K562 (cell line): ENCODE measurements around the gene PIK3C2B. TPM values are rescaled to one million over a fixed set of nuclear protein-coding genes. Genes with fewer than 3 reads are reported as not detected.

Source experiments
- ATAC-seq: fragments of 200-7000 bp; cut with Tn5 transposase; 3 replicates; pipeline ENCODE4 v1.9.1; 2020; ENCODE audit warnings: moderate library complexity
- BruUV-seq: library from RNA; stranded (reverse); fragments of 400-500 nt; replicated peaks from 2 replicates; lab custom pipeline; 2021; lab: Mats Ljungman, UMichigan
- CTCF ChIA-PET: fragments of 300-600 bp; formaldehyde crosslinking; extraction: SDS; loops from one replicate; lab custom pipeline; 2021; ENCODE audit warnings: low intra/inter-chr PET ratio; lab: Yijun Ruan, JAX
- POLR2A ChIA-PET: fragments of 300-600, 350-650 bp; sonication (Branson Sonifier 250); formaldehyde crosslinking; extraction: SDS; loops from one replicate; lab custom pipeline; 2021; ENCODE audit warnings: antibody characterized with exemption, inconsistent platforms; lab: Yijun Ruan, JAX
- DNase-seq, 4 experiments: peaks; one replicate each; pipeline versions ENCODE4 v3.0.0 to v3.0.0-alpha.2; 2011 to 2018; ENCODE audit warnings: low spot score in 3 of 4, mixed read lengths in 3 of 4; ENCODE audit errors: extremely low read depth in 1 of 4
- FAIRE-seq: peaks from 2 replicates; lab custom pipeline; 2011; peaks lifted over from hg19 to GRCh38; lab: Jason Lieb, UNC
- H2AFZ ChIP-seq: 2 replicates; pipeline ENCODE4 v1.6.0; 2011; ENCODE audit warnings: low read depth, low read length, control low read depth, inconsistent platforms
- H3K27ac ChIP-seq: fragments of 200-600 bp; 3 replicates; pipeline ENCODE4 v1.8.0; 2011; ENCODE audit warnings: low read depth, mild to moderate bottlenecking, control low read depth, inconsistent platforms, low read length, moderate library complexity, mixed read lengths; ENCODE audit errors: extremely low read depth
- H3K27me3 ChIP-seq, 2 experiments: fragments of 300-600 bp in 1 of 2; 2 replicates in 1 of 2; 3 replicates in 1 of 2; pipeline versions ENCODE4 v1.6.0 to v1.8.0; 2011; ENCODE audit warnings: inconsistent platforms in 2 of 2, low read length in 2 of 2, mild to moderate bottlenecking in 1 of 2, mixed read lengths in 1 of 2, moderate library complexity in 1 of 2; ENCODE audit not compliant: control insufficient read depth in 2 of 2, insufficient read depth in 2 of 2
- H3K36me3 ChIP-seq: fragments of 300-600 bp; 3 replicates; pipeline ENCODE4 v1.8.0; 2011; ENCODE audit warnings: mild to moderate bottlenecking, low read length, inconsistent platforms; ENCODE audit not compliant: control insufficient read depth, insufficient read depth
- H3K4me1 ChIP-seq, 2 experiments: fragments of 200-600 bp in 1 of 2; replicated peaks in 1 of 2; 2 replicates in 1 of 2; 3 replicates in 1 of 2; pipeline versions ENCODE4 v1.5.1 to v1.8.0; 2011; ENCODE audit warnings: inconsistent platforms in 2 of 2, low read length in 2 of 2, mild to moderate bottlenecking in 1 of 2, mixed read lengths in 1 of 2, moderate library complexity in 1 of 2; ENCODE audit not compliant: control insufficient read depth in 2 of 2, insufficient read depth in 2 of 2
- H3K4me2 ChIP-seq: 2 replicates; pipeline ENCODE4 v1.6.1; 2011; ENCODE audit warnings: low read length, control low read depth, inconsistent platforms, mixed read lengths; ENCODE audit not compliant: insufficient read depth
- H3K4me3 ChIP-seq: fragments of 200-600 bp; sonication (generic), shearing (Covaris generic); 2 replicates; pipeline ENCODE4 v1.5.1; 2016; ENCODE audit warnings: control low read depth, inconsistent platforms
- H3K79me2 ChIP-seq: fragments of 200-600 bp; 3 replicates; pipeline ENCODE4 v1.8.0; 2011; ENCODE audit warnings: low read length, inconsistent platforms; ENCODE audit not compliant: control insufficient read depth, insufficient read depth
- H3K9ac ChIP-seq, 2 experiments: 2 replicates each; pipeline versions ENCODE4 v1.6.0 to v1.6.1; 2011; ENCODE audit warnings: low read depth in 2 of 2, low read length in 2 of 2, control low read depth in 1 of 2, inconsistent platforms in 1 of 2, mild to moderate bottlenecking in 1 of 2, mixed read lengths in 1 of 2; ENCODE audit not compliant: insufficient read depth in 1 of 2
- H3K9me1 ChIP-seq: one replicate; pipeline ENCODE4 v1.6.0; 2011; ENCODE audit warnings: inconsistent platforms, mild to moderate bottlenecking, low read length, moderate library complexity; ENCODE audit not compliant: control insufficient read depth, insufficient read depth
- H3K9me3 ChIP-seq: replicated peaks from 2 replicates; pipeline ENCODE4 v1.5.1; 2011; ENCODE audit warnings: low read depth, low read length, inconsistent platforms; ENCODE audit not compliant: control insufficient read depth, insufficient read depth
- H4K20me1 ChIP-seq: replicated peaks from 2 replicates; pipeline ENCODE4 v1.6.1; 2011; ENCODE audit warnings: low read length, inconsistent platforms, mixed read lengths; ENCODE audit not compliant: control insufficient read depth, insufficient read depth
- BCOR ChIP-seq: fragments of 450-650 bp; IDR thresholded peaks from 2 replicates; pipeline ENCODE4 v1.6.1; 2016
- BRD9 ChIP-seq: fragments of 450-650 bp; IDR thresholded peaks from 2 replicates; pipeline ENCODE4 v1.6.1; 2018; ENCODE audit warnings: low read depth; ENCODE audit not compliant: partially characterized antibody
- CTBP1 ChIP-seq: fragments of 450-650 bp; IDR thresholded peaks from 2 replicates; pipeline ENCODE4 v1.6.1; 2016; ENCODE audit warnings: borderline replicate concordance
- NFIX ChIP-seq: fragments of 250-450 bp; sonication (Bioruptor Pico); IDR thresholded peaks from 2 replicates; pipeline ENCODE4 v1.4.0; 2020; ENCODE audit warnings: low read depth, mild to moderate bottlenecking, moderate library complexity
- SPI1 ChIP-seq: IDR thresholded peaks from 2 replicates; pipeline ENCODE4 v1.6.1; 2011; ENCODE audit warnings: low read depth, low read length, control low read depth, borderline replicate concordance
- TAF15 ChIP-seq: fragments of 200-400 bp; formaldehyde crosslinking; IDR thresholded peaks from 2 replicates; pipeline ENCODE4 v1.6.1; 2017; ENCODE audit warnings: mild to moderate bottlenecking, low read depth, low read length, moderate library complexity
- TCF7 ChIP-seq: sonication (generic); IDR thresholded peaks from 2 replicates; pipeline ENCODE4 v1.6.1; 2016; ENCODE audit warnings: antibody characterized with exemption, borderline replicate concordance
- U2AF1 ChIP-seq: fragments of 200-400 bp; formaldehyde crosslinking; optimal IDR thresholded peaks from 2 replicates; pipeline ENCODE3; 2017; ENCODE audit warnings: mild to moderate bottlenecking, low read depth, low read length, moderate library complexity
- ZBTB1 ChIP-seq: sonication (generic); formaldehyde crosslinking; IDR thresholded peaks from 2 replicates; pipeline ENCODE4 v1.8.1; 2023; ENCODE audit warnings: missing genetic modification reagents, low read depth, mild to moderate bottlenecking, borderline replicate concordance
- ZNF121 ChIP-seq: sonication (generic); formaldehyde crosslinking; conservative IDR thresholded peaks from 2 replicates; pipeline ENCODE4 v1.8.0; 2022; ENCODE audit warnings: missing genetic modification reagents
- WGBS: fragments of 100-300 bp; shearing (Covaris generic); methylation state at CpG from one replicate; pipeline ENCODE4 v1.1.6; 2016; ENCODE audit warnings: low coverage, mixed read lengths; ENCODE audit not compliant: insufficient coverage; ENCODE audit errors: missing lambda C conversion rate; 5-methylcytosine and 5-hydroxymethylcytosine counted together
- in situ Hi-C: fragments of 300-500 bp; cut with MboI; formaldehyde crosslinking; loops from 4 replicates; pipeline ENCODE4 v1.15.0; 2018; ENCODE audit warnings: inconsistent platforms, mixed read lengths
- intact Hi-C: fragments of 100-400 bp; cut with micrococcal nuclease; formaldehyde crosslinking; loops from 2 replicates; pipeline ENCODE4 v1.14.2; 2022
- polyA plus RNA-seq, 8 experiments: library from polyadenylated mRNA; depleted of rRNA in 4 of 8; stranded (reverse) in 5 of 8; unstranded in 3 of 8; fragments of >200 nt; fragmentation: Nextera tagmentation in 2 of 8; fragmentation: Illumina TruSeq in 1 of 8; extraction: Ambion mirVana in 2 of 8; extraction: Trizol in 1 of 8; gene quantifications; 2 replicates each; pipeline versions ENCODE4 v1.2.1 to v1.2.3, GENCODE V29; 2011 to 2014; ENCODE audit warnings: inconsistent platforms in 1 of 8, missing spikeins in 1 of 8
- total RNA-seq, 7 experiments: library from RNA; depleted of rRNA in 6 of 7; stranded (reverse); fragments of >200 nt in 6 of 7; fragmentation: Illumina TruSeq in 2 of 7; extraction: Trizol in 2 of 7; gene quantifications; 2 replicates each; pipeline versions ENCODE4 v1.2.1 to v1.2.3, GENCODE V29; 2011 to 2021; ENCODE audit warnings: low replicate concordance in 1 of 7
- TF ChIP-seq, protein P1 (sequence below), 3 experiments: IDR thresholded peaks in 2 of 3; conservative IDR thresholded peaks in 1 of 3; 2 replicates each; pipeline ENCODE4 v1.5.1; 2011 to 2012; ENCODE audit warnings: low read length in 3 of 3, mild to moderate bottlenecking in 3 of 3, control low read depth in 2 of 3, improper control_type of control experiment in 1 of 3, inconsistent platforms in 1 of 3, low read depth in 1 of 3, mixed read lengths in 1 of 3, moderate library complexity in 1 of 3; ENCODE audit not compliant: insufficient read depth in 2 of 3
- TF ChIP-seq, protein P2 (sequence below): fragments of 250-450 bp; sonication (Bioruptor Pico); IDR thresholded peaks from 2 replicates; pipeline ENCODE4 v1.4.0; 2020; ENCODE audit warnings: borderline replicate concordance

The PIK3C2B gene
- total and polyA plus RNA-seq, 9 of the 15 experiments (the other 6 are each of a cell fraction or from before 2014, with no cell fraction given) = 0.10 to 2.9 (median 0.72) TPM

DNA sequence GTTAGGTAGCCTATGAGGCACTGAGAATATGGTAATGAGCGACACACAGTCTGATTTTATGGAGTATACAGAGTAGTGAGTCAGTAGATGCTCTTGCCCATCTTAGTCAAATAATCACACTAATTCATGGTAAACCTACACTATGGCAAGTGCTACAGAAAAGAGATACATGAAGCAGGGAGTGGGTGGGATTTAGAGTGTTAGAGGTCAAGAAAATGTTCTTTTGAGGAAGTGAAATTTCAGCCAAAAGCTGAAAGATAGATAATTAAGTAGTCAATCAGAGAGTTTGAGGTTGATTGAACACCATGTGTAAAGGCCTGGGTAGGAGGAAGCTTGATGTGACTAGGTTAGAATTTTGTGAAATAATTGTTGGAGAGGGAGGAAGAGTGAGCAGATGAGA lies 36.3 kb upstream of the PIK3C2B start:
- POLR2A ChIA-PET = interaction anchor here (0.6 to 8.8 kb wide), 5 partner anchors 10 to 282 kb away, joined by 3 to 91 read pairs (median 9); partner anchors contain the start of gene MDM4
- H3K4me3 ChIP-seq = no peak overlapping the region
- TF ChIP-seq SPI1 (0 out of 2 replicates have a peak, but pooled peaks have one; percentile 38), CTBP1 (no peak)
- H3K9ac ChIP-seq = no peak overlapping the region
- H3K79me2 ChIP-seq = peaks cover 4% of the 10 kb centered on the region; the same call in 1 of the 3 replicates
- peaks cover 97% of the 10 kb centered on the region for H3K36me3 ChIP-seq
- H3K27me3 ChIP-seq = no peaks in the 10 kb centered on the region
- CTCF ChIA-PET = no interaction called here
- in situ Hi-C loops = no loop called here
- no peaks in the 10 kb centered on the region; the same call in 1 of the 2 replicates for H4K20me1 ChIP-seq
- DNase-seq (no peak), ATAC-seq (no peak), FAIRE-seq (no peak)
- no peak overlapping the region for H2AFZ ChIP-seq
- no peaks in the 10 kb centered on the region for H3K9me3 ChIP-seq
- peaks cover 6% of the 10 kb centered on the region for H3K9me1 ChIP-seq
- H3K27ac ChIP-seq = no peak overlapping the region
- WGBS = 100% methylated on average over 1 of the region's 1 CpG
- no TSS peak for BruUV-seq
- H3K4me1 ChIP-seq = peaks cover 0 to 4% of the 10 kb centered on the region in 2 experiments; a peak in 1 of 5 replicates
- no peak overlapping the region for H3K4me2 ChIP-seq
- intact Hi-C loops = no loop called here

DNA sequence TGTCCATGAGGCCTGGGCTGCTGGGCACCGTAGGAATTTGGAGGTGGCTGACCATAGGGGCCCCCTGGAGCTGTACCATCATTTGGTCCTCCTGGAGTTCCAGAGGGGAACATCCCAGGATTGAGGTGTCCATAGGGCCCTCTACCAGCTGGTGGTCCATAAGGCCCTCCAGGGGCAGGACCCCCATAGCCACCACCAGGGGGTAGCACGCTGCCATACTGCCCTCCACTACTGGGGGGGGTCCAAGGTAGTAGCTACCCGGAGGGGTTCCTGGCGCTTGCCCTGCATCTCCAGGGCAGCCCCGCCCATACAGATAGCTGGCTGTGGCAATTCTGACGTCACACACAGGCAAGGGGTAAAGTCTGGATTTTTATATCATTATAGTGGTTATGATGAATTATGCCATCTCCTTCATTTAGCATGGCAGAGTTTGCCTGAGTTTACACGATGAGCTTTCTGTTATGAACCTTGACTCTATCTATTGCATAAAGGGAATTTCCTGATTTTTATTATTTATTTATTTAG lies 34.8 kb upstream of the PIK3C2B start:
- ATAC-seq (peak; percentile 70), FAIRE-seq (no peak), DNase-seq (no peak)
- no peaks in the 10 kb centered on the region for H3K9me3 ChIP-seq
- no TSS peak for BruUV-seq
- no peak overlapping the region for H3K4me2 ChIP-seq
- intact Hi-C loops = no loop called here
- ChIA-PET CTCF (no interaction called here), POLR2A (interaction anchor here (0.5 to 8.8 kb wide), 10 partner anchors 8 to 442 kb away, joined by 3 to 91 read pairs (median 4); partner anchors contain the start of gene MDM4)
- H3K9ac ChIP-seq = 0 out of 4 replicates have a peak overlapping the region, but pooled peaks of 1 of the 2 experiments have one; percentile 22
- H3K9me1 ChIP-seq = peaks cover 6% of the 10 kb centered on the region
- 95% methylated on average over 7 of the region's 7 CpGs for WGBS
- no peaks in the 10 kb centered on the region; the same call in 1 of the 2 replicates for H4K20me1 ChIP-seq
- peaks cover 0 to 4% of the 10 kb centered on the region in 2 experiments; a peak in 1 of 5 replicates for H3K4me1 ChIP-seq
- H3K79me2 ChIP-seq = peaks cover 12% of the 10 kb centered on the region
- no peak overlapping the region for H2AFZ ChIP-seq
- no peaks in the 10 kb centered on the region for H3K27me3 ChIP-seq
- in situ Hi-C loops = no loop called here
- H3K4me3 ChIP-seq = no peak overlapping the region
- peaks cover 97% of the 10 kb centered on the region for H3K36me3 ChIP-seq
- no peak overlapping the region for H3K27ac ChIP-seq
- TF ChIP-seq ZBTB1 (CRISPR knock-in tag) = no peak
- TF ChIP-seq, protein P1, sequence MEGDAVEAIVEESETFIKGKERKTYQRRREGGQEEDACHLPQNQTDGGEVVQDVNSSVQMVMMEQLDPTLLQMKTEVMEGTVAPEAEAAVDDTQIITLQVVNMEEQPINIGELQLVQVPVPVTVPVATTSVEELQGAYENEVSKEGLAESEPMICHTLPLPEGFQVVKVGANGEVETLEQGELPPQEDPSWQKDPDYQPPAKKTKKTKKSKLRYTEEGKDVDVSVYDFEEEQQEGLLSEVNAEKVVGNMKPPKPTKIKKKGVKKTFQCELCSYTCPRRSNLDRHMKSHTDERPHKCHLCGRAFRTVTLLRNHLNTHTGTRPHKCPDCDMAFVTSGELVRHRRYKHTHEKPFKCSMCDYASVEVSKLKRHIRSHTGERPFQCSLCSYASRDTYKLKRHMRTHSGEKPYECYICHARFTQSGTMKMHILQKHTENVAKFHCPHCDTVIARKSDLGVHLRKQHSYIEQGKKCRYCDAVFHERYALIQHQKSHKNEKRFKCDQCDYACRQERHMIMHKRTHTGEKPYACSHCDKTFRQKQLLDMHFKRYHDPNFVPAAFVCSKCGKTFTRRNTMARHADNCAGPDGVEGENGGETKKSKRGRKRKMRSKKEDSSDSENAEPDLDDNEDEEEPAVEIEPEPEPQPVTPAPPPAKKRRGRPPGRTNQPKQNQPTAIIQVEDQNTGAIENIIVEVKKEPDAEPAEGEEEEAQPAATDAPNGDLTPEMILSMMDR (IDR thresholded peaks at IDR 0.05 in 2 of 3, conservative IDR thresholded peaks at IDR 0.05 in 1 of 3; ENCODE audit: insufficient read depth in 2 of 3, low read depth in 1 of 3, low read length in 3 of 3) = peak; percentile 12 to 38 (median 13); a peak in 2 of 6 replicates
- no peak for TF ChIP-seq ZNF121 (CRISPR knock-in tag)
- no peak for TF ChIP-seq U2AF1
- TF ChIP-seq, protein P2, sequence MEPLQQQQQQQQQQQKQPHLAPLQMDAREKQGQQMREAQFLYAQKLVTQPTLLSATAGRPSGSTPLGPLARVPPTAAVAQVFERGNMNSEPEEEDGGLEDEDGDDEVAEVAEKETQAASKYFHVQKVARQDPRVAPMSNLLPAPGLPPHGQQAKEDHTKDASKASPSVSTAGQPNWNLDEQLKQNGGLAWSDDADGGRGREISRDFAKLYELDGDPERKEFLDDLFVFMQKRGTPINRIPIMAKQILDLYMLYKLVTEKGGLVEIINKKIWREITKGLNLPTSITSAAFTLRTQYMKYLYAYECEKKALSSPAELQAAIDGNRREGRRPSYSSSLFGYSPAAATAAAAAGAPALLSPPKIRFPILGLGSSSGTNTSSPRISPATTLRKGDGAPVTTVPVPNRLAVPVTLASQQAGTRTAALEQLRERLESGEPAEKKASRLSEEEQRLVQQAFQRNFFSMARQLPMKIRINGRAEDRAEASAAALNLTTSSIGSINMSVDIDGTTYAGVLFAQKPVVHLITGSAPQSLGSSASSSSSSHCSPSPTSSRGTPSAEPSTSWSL (CRISPR knock-in tag) = no peak
- no peak for TF ChIP-seq BRD9
- no peak for TF ChIP-seq NFIX
- no peak for TF ChIP-seq BCOR
- TF ChIP-seq TAF15 = no peak
- no peak for TF ChIP-seq TCF7
